ENCODE results near the gene PLP2. TPM values are rescaled to one million over a fixed set of nuclear protein-coding genes. Genes with fewer than 3 reads are reported as not detected.
A peak's percentile ranks its signal among the peaks of the same experiment; 100 is the strongest.
"Not testable (repeated sequence)": the region's sequence is repeated elsewhere in the genome, so short reads cannot be mapped to it uniquely, and the experiment has no call there.

PLP2 gene
- total RNA-seq, 1 experiment from 2014 or later: 165 TPM

GRCh38 chrX:49167740-49168108 lies 4.0 kb upstream of the PLP2 start:
- Histone ChIP-seq H3K4me2 (ENCODE audit: low read length) (peak overlapping the region; percentile 50), H3K36me3 (ENCODE audit: low read depth, low read length) (no peaks in the 10 kb centered on the region), H3K79me2 (ENCODE audit: low read length) (peaks cover 9% of the 10 kb centered on the region), H3K9ac (ENCODE audit: low read length) (peak overlapping the region; percentile 10; the same call in 1 of the 2 replicates), H3K27me3 (ENCODE audit: low read length) (no peaks in the 10 kb centered on the region), H4K20me1 (ENCODE audit: low read length) (peaks cover under 1% of the 10 kb centered on the region; the same call in 1 of the 2 replicates), H3K9me3 (ENCODE audit: low read length) (no peaks in the 10 kb centered on the region), H3K4me3 (ENCODE audit: low read length) (peak overlapping the region; percentile 22; the same call in 1 of the 2 replicates), H3K27ac (ENCODE audit: low read length) (peak overlapping the region; percentile 45), H3K4me1 (ENCODE audit: insufficient read depth, low read length) (peaks cover 22% of the 10 kb centered on the region), H3F3A (ENCODE audit: low read length, unreplicated experiment) (no peaks in the 10 kb centered on the region), H2AFZ (ENCODE audit: low read length) (no peak overlapping the region; the same call in 1 of the 2 replicates), H3K9me2 (replicated peaks; ENCODE audit: low read length) (no peaks in the 10 kb centered on the region)
- DNase-seq: no peak
- ATAC-seq: no peak
- no TSS peak for BruUV-seq (replicated peaks)
- POLR2A ChIA-PET (ENCODE audit: unreplicated experiment): interaction anchor here (0.6 kb wide), 1 partner anchor 41 kb away, joined by 7 read pairs; no protein-coding TSS in a partner anchor
- TF ChIP-seq EZH2 (IDR thresholded peaks at IDR 0.05; ENCODE audit: low read length, unreplicated experiment) (no peak), EZH2phosphoT487 (IDR thresholded peaks at IDR 0.05; ENCODE audit: borderline replicate concordance, low read length) (no peak)
- TF ChIP-seq, protein P1, sequence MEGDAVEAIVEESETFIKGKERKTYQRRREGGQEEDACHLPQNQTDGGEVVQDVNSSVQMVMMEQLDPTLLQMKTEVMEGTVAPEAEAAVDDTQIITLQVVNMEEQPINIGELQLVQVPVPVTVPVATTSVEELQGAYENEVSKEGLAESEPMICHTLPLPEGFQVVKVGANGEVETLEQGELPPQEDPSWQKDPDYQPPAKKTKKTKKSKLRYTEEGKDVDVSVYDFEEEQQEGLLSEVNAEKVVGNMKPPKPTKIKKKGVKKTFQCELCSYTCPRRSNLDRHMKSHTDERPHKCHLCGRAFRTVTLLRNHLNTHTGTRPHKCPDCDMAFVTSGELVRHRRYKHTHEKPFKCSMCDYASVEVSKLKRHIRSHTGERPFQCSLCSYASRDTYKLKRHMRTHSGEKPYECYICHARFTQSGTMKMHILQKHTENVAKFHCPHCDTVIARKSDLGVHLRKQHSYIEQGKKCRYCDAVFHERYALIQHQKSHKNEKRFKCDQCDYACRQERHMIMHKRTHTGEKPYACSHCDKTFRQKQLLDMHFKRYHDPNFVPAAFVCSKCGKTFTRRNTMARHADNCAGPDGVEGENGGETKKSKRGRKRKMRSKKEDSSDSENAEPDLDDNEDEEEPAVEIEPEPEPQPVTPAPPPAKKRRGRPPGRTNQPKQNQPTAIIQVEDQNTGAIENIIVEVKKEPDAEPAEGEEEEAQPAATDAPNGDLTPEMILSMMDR (conservative IDR thresholded peaks at IDR 0.05; ENCODE audit: low read depth, low read length): no peak
- CTCF ChIA-PET: no interaction called here
- intact Hi-C loops (cut with micrococcal nuclease): no loop called here

GRCh38 chrX:49172280-49172780 lies 632 bp downstream of the PLP2 start:
- no peak for TF ChIP-seq EZH2 (IDR thresholded peaks at IDR 0.05; ENCODE audit: low read length, unreplicated experiment)
- no peak for TF ChIP-seq EZH2phosphoT487 (IDR thresholded peaks at IDR 0.05; ENCODE audit: borderline replicate concordance, low read length)
- TF ChIP-seq, protein P1 (conservative IDR thresholded peaks at IDR 0.05; ENCODE audit: low read depth, low read length): no peak
- H3K36me3 ChIP-seq (ENCODE audit: low read depth, low read length): peaks cover 8% of the 10 kb centered on the region; the same call in 1 of the 2 replicates
- no peaks in the 10 kb centered on the region for H3F3A ChIP-seq (ENCODE audit: low read length, unreplicated experiment)
- H3K27ac ChIP-seq (ENCODE audit: low read length): peak overlapping the region; percentile 82
- H3K4me3 ChIP-seq (ENCODE audit: low read length): peak overlapping the region; percentile 78
- H2AFZ ChIP-seq (ENCODE audit: low read length): peak overlapping the region; percentile 64
- peaks cover 28% of the 10 kb centered on the region for H3K79me2 ChIP-seq (ENCODE audit: low read length)
- peaks cover 10% of the 10 kb centered on the region for H4K20me1 ChIP-seq (ENCODE audit: low read length)
- peak overlapping the region; percentile 91 for H3K4me2 ChIP-seq (ENCODE audit: low read length)
- no peaks in the 10 kb centered on the region for H3K9me3 ChIP-seq (ENCODE audit: low read length)
- BruUV-seq (replicated peaks): no TSS peak
- H3K9ac ChIP-seq (ENCODE audit: low read length): peak overlapping the region; percentile 98
- peaks cover 14% of the 10 kb centered on the region; the same call in 1 of the 2 replicates for H3K4me1 ChIP-seq (ENCODE audit: insufficient read depth, low read length)
- intact Hi-C loops (cut with micrococcal nuclease): no loop called here
- H3K9me2 ChIP-seq (replicated peaks; ENCODE audit: low read length): no peaks in the 10 kb centered on the region
- no peaks in the 10 kb centered on the region for H3K27me3 ChIP-seq (ENCODE audit: low read length)
- DNase-seq (peak; percentile 64), ATAC-seq (peak; percentile 53)
- ChIA-PET POLR2A (ENCODE audit: unreplicated experiment) (interaction anchor here (0.6 kb wide), 1 partner anchor 16 kb away, joined by 5 read pairs; no protein-coding TSS in a partner anchor), CTCF (no interaction called here)

DNA sequence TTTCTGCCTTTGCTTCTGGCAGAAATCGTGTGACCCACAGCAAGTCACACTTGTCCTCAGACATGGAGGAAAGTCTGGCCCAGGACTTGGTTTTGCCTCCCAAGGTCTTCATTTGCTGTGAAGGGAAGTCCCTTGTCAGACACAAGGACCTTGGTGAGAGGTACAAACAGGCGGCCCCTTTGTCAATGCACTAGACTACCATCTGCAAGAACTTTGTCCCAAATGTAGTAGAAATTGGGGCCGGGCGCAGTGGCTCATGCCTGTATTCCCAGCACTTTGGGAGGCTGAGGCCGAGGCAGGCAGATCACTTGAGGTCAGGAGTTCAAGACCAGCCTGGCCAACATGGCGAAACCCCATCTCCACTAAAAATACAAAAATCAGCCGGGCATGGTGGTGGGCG lies 1.8 kb downstream of the PLP2 start:
- intact Hi-C loops (cut with micrococcal nuclease); H3K9ac ChIP-seq (ENCODE audit: low read length); POLR2A ChIA-PET (ENCODE audit: unreplicated experiment); H3K9me3 ChIP-seq (ENCODE audit: low read length); H3K36me3 ChIP-seq (ENCODE audit: low read depth, low read length); H3K9me2 ChIP-seq (replicated peaks; ENCODE audit: low read length); ATAC-seq; H4K20me1 ChIP-seq (ENCODE audit: low read length); H3K27me3 ChIP-seq (ENCODE audit: low read length); DNase-seq; H3K27ac ChIP-seq (ENCODE audit: low read length); H3F3A ChIP-seq (ENCODE audit: low read length, unreplicated experiment); H3K4me1 ChIP-seq (ENCODE audit: insufficient read depth, low read length); CTCF ChIA-PET; H2AFZ ChIP-seq (ENCODE audit: low read length); BruUV-seq (replicated peaks): not testable (repeated sequence)
- peaks cover 28% of the 10 kb centered on the region for H3K79me2 ChIP-seq (ENCODE audit: low read length)
- peak overlapping the region; percentile 78; the same call in 1 of the 2 replicates for H3K4me3 ChIP-seq (ENCODE audit: low read length)
- H3K4me2 ChIP-seq (ENCODE audit: low read length): peak overlapping the region; percentile 91
